Measurements from ENCODE around the gene C4BPB. TPM values are rescaled to one million over a fixed set of nuclear protein-coding genes. Genes with fewer than 3 reads are reported as not detected.

The C4BPB gene
- total RNA-seq, 1 experiment from 2014 or later = not detected

DNA sequence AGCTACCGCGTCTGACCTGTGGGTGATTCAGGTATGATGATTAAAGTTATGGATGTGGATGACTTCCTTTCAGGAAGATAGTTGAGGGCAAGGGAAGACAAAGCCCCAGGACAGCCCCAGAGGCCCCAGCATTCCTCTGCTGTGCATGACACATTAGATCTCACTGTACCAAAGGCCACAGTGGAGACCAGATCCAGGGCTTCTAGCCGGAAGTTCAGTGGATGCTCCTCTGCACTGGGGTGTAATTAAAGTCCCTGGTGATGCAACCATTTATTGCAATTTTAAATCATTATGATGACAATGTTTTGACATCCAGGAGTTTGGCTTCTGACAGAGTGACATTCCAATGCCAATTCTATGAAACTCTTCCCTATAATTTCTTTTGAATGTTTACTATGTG, 20.3 kb downstream of the C4BPB start:
- no peaks in the 10 kb centered on the region for H3K4me1 ChIP-seq (ENCODE audit: insufficient read depth, low read length)
- no peak overlapping the region for H3K4ac ChIP-seq (ENCODE audit: low read depth, low read length)
- H3K27ac ChIP-seq (ENCODE audit: insufficient read length, low read depth, low read length) = no peak overlapping the region
- H3K9ac ChIP-seq (ENCODE audit: extremely low read depth, insufficient read length, low read length) = no peak overlapping the region
- Mint-ChIP-seq H3K27me3 (ENCODE audit: low read depth) (no peaks in the 10 kb centered on the region; the same call in 1 of the 2 replicates), H3K27ac (no peak overlapping the region), H3K4me1 (peaks cover 7 to 11% of the 10 kb centered on the region in 2 experiments), H3K4me3 (no peak overlapping the region), H3K9me3 (no peaks in the 10 kb centered on the region), H3K36me3 (ENCODE audit: insufficient read depth in 1 of 3, low read depth in 3 of 3) (no peaks in the 10 kb centered on the region)
- no peak overlapping the region for H3K4me2 ChIP-seq (ENCODE audit: insufficient read depth, insufficient read length, low read length)
- no peak overlapping the region for H3T11ph ChIP-seq (ENCODE audit: low read length)
- no peaks in the 10 kb centered on the region for H4K20me1 ChIP-seq (ENCODE audit: control insufficient read depth, insufficient read depth, insufficient read length)
- H3K18ac ChIP-seq (ENCODE audit: insufficient read length, low read depth, low read length) = no peak overlapping the region
- H2BK15ac ChIP-seq (ENCODE audit: low read depth, low read length) = no peak overlapping the region
- H2AFZ ChIP-seq (ENCODE audit: low read length) = no peak overlapping the region
- no peak overlapping the region for H4K91ac ChIP-seq (ENCODE audit: insufficient read length, low read depth, low read length)
- H2BK12ac ChIP-seq (ENCODE audit: insufficient read length, low read depth, low read length) = no peak overlapping the region
- H3K56ac ChIP-seq (ENCODE audit: insufficient read length, low read depth, low read length) = no peak overlapping the region
- H4K5ac ChIP-seq (ENCODE audit: insufficient read length, low read depth, low read length) = no peak overlapping the region
- H2BK120ac ChIP-seq (ENCODE audit: low read depth, low read length, poor library complexity, severe bottlenecking) = no peak overlapping the region
- H3K27me3 ChIP-seq (ENCODE audit: insufficient read depth, low read length) = no peaks in the 10 kb centered on the region
- H2AK5ac ChIP-seq (ENCODE audit: insufficient read length, low read length) = no peak overlapping the region
- H3K23me2 ChIP-seq (ENCODE audit: insufficient read length, low read depth, low read length, poor library complexity, severe bottlenecking) = no peaks in the 10 kb centered on the region
- no peak overlapping the region for H3K14ac ChIP-seq (ENCODE audit: insufficient read depth, low read length)
- no peak overlapping the region for H3K23ac ChIP-seq (ENCODE audit: insufficient read length, low read depth, low read length)
- no peak overlapping the region for H2BK5ac ChIP-seq (ENCODE audit: insufficient read length, low read length)
- no peak for DNase-seq
- H3K79me2 ChIP-seq (ENCODE audit: insufficient read depth, low read length) = no peaks in the 10 kb centered on the region
- WGBS (ENCODE audit: extremely low coverage, insufficient read length, low lambda C conversion rate) = no CpG with 5 or more reads among the region's 3 CpGs
- H4K8ac ChIP-seq (replicated peaks; ENCODE audit: insufficient read length, low read depth, low read length) = no peak overlapping the region
- H2BK20ac ChIP-seq (ENCODE audit: low read depth, low read length, poor library complexity, severe bottlenecking) = no peak overlapping the region
- no peaks in the 10 kb centered on the region for H3K79me1 ChIP-seq (ENCODE audit: insufficient read depth, low read depth, low read length, poor library complexity, severe bottlenecking)
- TF ChIP-seq CTCF (conservative IDR thresholded peaks at IDR 0.05) = no peak
- no peaks in the 10 kb centered on the region for H3K9me3 ChIP-seq (ENCODE audit: control insufficient read depth, low read depth, low read length)
